Activated CD8-positive, alpha-beta memory T cell treated with anti-CD3 and anti-CD28 coated beads, Interleukin-2, amount 50 U/mL, for 1 hour (primary cell): ENCODE results near the gene MAN2A2.
"Not testable (repeated sequence)": the region's sequence is repeated elsewhere in the genome, so short reads cannot be mapped to it uniquely, and the experiment has no call there.

Experiments
- DNase-seq: peaks from one replicate; pipeline ENCODE4 v3.0.0-alpha.2; 2020; ENCODE audit errors: extremely low read depth

MAN2A2 gene

GRCh38 chr15:90871139-90871715 lies 31.9 kb upstream of the MAN2A2 start:
- no peak for DNase-seq

- no peak for DNase-seq
Observed at GRCh38 chr15:90871716-90872485, 31.2 kb upstream of the MAN2A2 start.

GRCh38 chr15:90872486-90873184 lies 30.5 kb upstream of the MAN2A2 start:
- no peak for DNase-seq

- DNase-seq = no peak
Observed at GRCh38 chr15:90873488-90873997, 29.6 kb upstream of the MAN2A2 start.

GRCh38 chr15:90873998-90874605 lies 29.0 kb upstream of the MAN2A2 start:
- no peak for DNase-seq

- not testable (repeated sequence) for DNase-seq
Observed at GRCh38 chr15:90874986-90875385, 28.1 kb upstream of the MAN2A2 start.

GRCh38 chr15:90875549-90875981 lies 27.5 kb upstream of the MAN2A2 start:
- DNase-seq = no peak

GRCh38 chr15:90876046-90876445 lies 27.1 kb upstream of the MAN2A2 start:
- no peak for DNase-seq

GRCh38 chr15:90876512-90877170 lies 26.5 kb upstream of the MAN2A2 start:
- DNase-seq = no peak

- DNase-seq = no peak
Observed at GRCh38 chr15:90877315-90877714, 25.8 kb upstream of the MAN2A2 start.

- DNase-seq = no peak
Observed at GRCh38 chr15:90877996-90878395, 25.1 kb upstream of the MAN2A2 start.

- DNase-seq = no peak
Observed at GRCh38 chr15:90878660-90879059, 24.4 kb upstream of the MAN2A2 start.

GRCh38 chr15:90879730-90880366 lies 23.3 kb upstream of the MAN2A2 start:
- DNase-seq = no peak

GRCh38 chr15:90880381-90881145 lies 22.5 kb upstream of the MAN2A2 start:
- no peak for DNase-seq

GRCh38 chr15:90881181-90881977 lies 21.7 kb upstream of the MAN2A2 start:
- no peak for DNase-seq

GRCh38 chr15:90881978-90882721 lies 21.0 kb upstream of the MAN2A2 start:
- DNase-seq = no peak

GRCh38 chr15:90882781-90883525 lies 20.1 kb upstream of the MAN2A2 start:
- no peak for DNase-seq

- no peak for DNase-seq
Observed at GRCh38 chr15:90883526-90883975, 19.6 kb upstream of the MAN2A2 start.
